C1 segment of cervical spinal cord (tissue), 14 donors: Measurements from ENCODE around the gene ZPR1.

Experiments used
- DNase-seq, 14 donors: peaks; one replicate each; lab custom pipeline; 2025; lab: John Stamatoyannopoulos, UW

ZPR1 gene

DNA sequence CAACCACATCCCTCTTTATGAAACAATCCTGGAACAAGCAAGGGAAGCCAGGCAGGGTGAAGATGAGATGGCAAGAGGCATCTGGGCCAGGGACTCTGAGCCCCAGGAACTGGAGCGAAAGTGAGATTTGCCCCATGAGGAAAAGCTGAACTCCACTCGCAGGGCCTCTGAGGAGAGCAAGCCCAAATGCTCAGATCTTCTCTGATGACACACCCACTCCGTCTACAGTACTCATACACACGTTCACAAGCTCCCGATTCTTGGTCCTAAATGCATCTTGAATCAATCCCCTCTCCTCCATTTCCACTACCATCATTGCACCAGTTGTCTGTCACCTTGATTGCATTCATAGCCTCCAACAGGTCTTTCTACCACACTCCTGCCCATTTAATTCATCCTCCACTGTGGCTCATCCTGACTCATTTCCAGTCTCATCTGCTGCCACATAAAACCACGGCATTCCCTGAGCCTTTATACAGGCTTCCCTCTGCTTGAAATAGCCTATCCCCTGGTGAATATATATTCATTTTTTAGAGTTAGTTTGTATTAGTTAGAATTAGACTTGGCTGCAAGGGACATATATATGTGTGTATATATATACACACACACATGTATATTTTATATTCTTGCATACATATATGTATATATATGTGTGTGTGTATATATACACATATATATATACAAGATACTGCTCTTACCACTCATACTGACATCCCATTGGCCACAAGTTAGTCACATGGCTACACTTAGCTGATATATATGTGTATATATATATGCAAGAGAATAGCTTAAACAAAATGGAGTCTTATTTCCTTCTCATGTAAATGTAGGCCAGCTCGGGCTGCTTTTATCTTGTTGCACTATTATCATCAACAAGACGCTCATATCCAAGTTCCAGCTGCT lies 5.3 kb upstream of the ZPR1 start:
- no peak for DNase-seq

- no peak for DNase-seq
Observed at GRCh38 chr11:116792144-116792868, 4.5 kb upstream of the ZPR1 start.

- no peak for DNase-seq
Observed at GRCh38 chr11:116791813-116792143, 4.0 kb upstream of the ZPR1 start, which contains the start of gene APOA5. Gene APOA5, minus strand, starts transcription at chr11:116791879. Its CDS starts 19 bp downstream, at chr11:116791860.

GRCh38 chr11:116791002-116791812 lies 3.4 kb upstream of the ZPR1 start:
- peak in 13 of 14 donors; percentile 6 to 80 (median 51) for DNase-seq

- no peak for DNase-seq
Observed at GRCh38 chr11:116790167-116791001, 2.6 kb upstream of the ZPR1 start.

- DNase-seq = no peak
Observed at GRCh38 chr11:116788975-116789374, 1.2 kb upstream of the ZPR1 start.

GRCh38 chr11:116788534-116788933 lies 711 bp upstream of the ZPR1 start:
- DNase-seq = no peak

GRCh38 chr11:116787436-116787785 lies 412 bp downstream of the ZPR1 start:
- DNase-seq = no peak

GRCh38 chr11:116786966-116787365 lies 857 bp downstream of the ZPR1 start:
- no peak for DNase-seq

- no peak for DNase-seq
Observed at GRCh38 chr11:116786326-116786725, 1.5 kb downstream of the ZPR1 start.

DNA sequence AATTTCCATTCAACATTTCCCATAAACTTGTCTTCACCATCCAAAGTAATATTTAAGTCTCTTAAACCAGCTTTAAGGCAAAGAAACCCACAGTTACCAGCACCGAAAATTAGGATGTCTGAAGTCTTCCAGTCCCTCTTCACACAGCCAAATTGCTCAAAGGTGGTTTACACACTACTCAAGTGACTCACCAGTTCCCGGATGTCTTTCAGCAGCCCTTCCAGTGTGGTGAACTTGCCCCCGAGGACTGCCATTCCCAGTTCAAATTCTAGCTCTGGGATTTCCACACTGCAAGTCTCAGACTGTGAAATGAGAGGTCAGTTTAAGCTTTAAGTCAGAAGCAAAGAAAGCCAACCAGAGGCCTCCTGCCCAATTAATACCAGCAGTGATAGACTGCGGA lies 5.1 kb downstream of the ZPR1 start:
- no peak for DNase-seq

GRCh38 chr11:116778556-116778955 lies 9.3 kb downstream of the ZPR1 start:
- DNase-seq = no peak

DNA sequence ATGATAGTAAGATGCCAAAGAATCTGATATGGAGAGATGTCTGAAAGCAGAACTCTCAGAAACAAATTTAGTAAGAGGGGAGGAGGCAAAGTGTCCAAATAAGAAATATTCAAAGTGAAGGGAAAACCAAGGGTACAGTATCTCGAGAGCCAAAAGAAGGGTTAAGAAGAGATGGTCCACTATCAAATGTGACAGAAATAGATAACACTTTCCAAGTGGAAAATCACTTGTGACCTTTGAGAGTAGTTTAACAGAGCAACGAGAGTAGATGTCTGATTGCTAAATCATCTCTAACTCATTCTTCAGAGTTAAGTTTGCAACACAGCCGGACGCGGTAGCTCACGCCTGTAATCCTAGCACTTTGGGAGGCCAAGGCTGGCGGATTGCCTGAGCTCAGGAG lies 10.8 kb downstream of the ZPR1 start:
- DNase-seq = no peak

DNA sequence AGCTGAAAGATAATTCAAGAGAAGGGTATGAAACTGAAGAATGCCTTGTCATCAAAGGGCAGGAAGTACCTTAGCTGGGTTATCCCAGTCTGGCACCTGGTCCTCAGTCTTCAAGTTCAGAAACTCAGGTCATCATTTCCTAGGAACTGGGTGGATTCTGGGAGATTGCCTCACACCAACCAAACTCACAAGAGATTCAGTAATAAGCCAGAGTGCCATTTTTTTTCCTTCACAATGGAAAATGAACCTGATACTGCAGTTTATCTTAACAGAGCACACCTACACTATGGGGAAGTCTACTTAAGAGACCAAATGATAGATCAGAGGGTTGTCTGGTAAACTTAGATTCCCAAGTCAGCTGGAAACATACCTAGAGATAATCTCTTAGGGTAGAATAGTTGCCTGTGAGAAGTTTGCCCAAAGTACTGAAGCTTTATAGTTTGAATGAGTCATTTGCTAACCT lies 11.3 kb downstream of the ZPR1 start:
- DNase-seq = no peak

- DNase-seq = no peak
Observed at GRCh38 chr11:116775975-116776374, 11.8 kb downstream of the ZPR1 start.

DNA sequence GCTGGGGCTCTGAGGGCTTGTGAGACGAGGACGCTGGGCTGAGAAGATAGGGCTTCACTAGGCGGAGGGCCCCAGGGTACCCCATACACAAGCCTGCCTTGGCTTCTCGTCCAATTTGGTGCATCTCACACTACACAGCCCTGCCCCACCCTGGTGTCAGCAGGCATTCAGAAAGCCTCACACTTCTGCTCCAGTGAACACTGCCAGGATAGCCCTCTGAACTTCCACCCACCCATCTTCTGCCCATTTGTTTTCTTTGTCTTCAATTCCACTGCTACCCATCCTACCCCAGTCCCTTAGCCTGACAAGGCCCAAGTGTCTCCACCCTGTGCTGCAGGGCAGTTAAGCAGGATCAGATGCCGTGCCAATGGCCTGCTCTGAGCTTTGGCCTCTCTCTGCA lies 13.2 kb downstream of the ZPR1 start:
- DNase-seq = no peak

GRCh38 chr11:116773203-116774097 lies 14.4 kb downstream of the ZPR1 start:
- no peak for DNase-seq

- DNase-seq = peak; percentile 54 to 93 (median 86)
Observed at GRCh38 chr11:116772443-116773202, 15.2 kb downstream of the ZPR1 start, which contains the start of gene BUD13. Gene BUD13, minus strand, starts transcription at chr11:116772987. Its CDS starts 23 bp downstream, at chr11:116772964.

DNA sequence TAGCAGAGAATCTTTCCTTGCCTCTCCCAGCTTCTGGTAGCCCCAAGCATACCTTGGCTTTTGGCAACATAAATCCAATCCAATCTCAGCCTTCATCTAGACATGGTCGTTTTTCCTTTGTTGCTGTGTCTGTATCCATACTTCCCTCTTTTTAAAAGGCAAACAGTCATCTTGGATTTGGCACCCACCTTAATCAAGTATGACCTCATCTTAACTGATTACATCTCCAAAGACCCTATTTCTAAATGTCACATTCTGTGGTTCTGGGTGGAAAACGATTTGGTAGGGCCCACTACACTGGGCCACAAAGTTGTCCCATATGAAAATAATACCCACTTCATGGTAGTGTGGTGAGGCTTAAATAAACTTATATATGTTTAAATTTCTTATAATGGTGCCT lies 15.9 kb downstream of the ZPR1 start:
- DNase-seq = no peak
